ENCODE results near the gene C1orf105. TPM values are rescaled to one million over a fixed set of nuclear protein-coding genes. Genes with fewer than 3 reads are reported as not detected.

Gene C1orf105
- total and polyA plus RNA-seq, 10 of the 15 experiments (the other 5 are each of a cell fraction or from before 2014, with no cell fraction given), result not detected

DNA sequence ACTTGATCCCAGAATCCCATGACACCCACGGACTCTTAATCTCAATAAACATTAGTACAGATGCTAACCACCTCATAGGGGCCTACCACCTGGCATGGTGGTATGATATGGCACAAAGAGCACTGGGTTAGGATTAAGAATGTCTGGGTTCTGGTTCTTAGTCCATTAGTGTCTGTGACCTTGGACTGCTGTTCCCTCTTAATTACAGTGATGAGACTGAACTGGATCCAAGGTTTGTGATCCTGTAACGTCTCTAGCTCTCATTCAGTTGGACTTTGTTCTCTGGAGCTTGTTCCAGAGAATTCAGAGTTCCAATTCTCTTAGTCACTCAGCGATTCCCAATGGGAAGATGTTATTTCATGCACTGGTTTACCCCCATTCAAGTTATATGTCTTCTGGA is 47.0 kb downstream of the C1orf105 start:
- H3K4me3 ChIP-seq, result no peak overlapping the region
- H3K9me3 ChIP-seq (replicated peaks; ENCODE audit: control insufficient read depth, insufficient read depth, low read length), result no peaks in the 10 kb centered on the region
- no peak overlapping the region for H2AFZ ChIP-seq (ENCODE audit: control insufficient read depth, low read depth, low read length)
- in situ Hi-C loops (cut with MboI), result no loop called here
- no TSS peak for BruUV-seq (replicated peaks)
- DNase-seq (ENCODE audit: low read depth, low spot score) (no peak), FAIRE-seq (no peak), ATAC-seq (no peak)
- H3K79me2 ChIP-seq (ENCODE audit: control insufficient read depth, insufficient read depth, low read length), result no peaks in the 10 kb centered on the region
- H3K9ac ChIP-seq (ENCODE audit: control insufficient read depth, insufficient read depth, low read length), result no peak overlapping the region
- no peaks in the 10 kb centered on the region; a peak in 2 of 4 replicates for H3K27me3 ChIP-seq (replicated peaks in 1 of 2; ENCODE audit: control insufficient read depth in 2 of 2, insufficient read depth in 2 of 2, low read length in 1 of 2)
- POLR2A ChIA-PET, result interaction anchor here (0.6 kb wide), 1 partner anchor 656 kb away, joined by 4 read pairs; no protein-coding TSS in a partner anchor
- no peaks in the 10 kb centered on the region for H3K36me3 ChIP-seq (ENCODE audit: control insufficient read depth in 2 of 2, insufficient read depth in 2 of 2, low read length in 1 of 2)
- SMC1A ChIA-PET (ENCODE audit: uncharacterized antibody, unreplicated experiment), result no interaction called here
- CTCF ChIA-PET, result interaction anchor here (1.0 to 2.1 kb wide), 2 partner anchors 16 to 252 kb away, joined by 4 to 6 read pairs; no protein-coding TSS in a partner anchor
- no peaks in the 10 kb centered on the region for H3K4me1 ChIP-seq (ENCODE audit: control insufficient read depth, insufficient read depth, low read length)
- no peak overlapping the region for H3K27ac ChIP-seq (ENCODE audit: control insufficient read depth, insufficient read depth)
- no peaks in the 10 kb centered on the region for H4K20me1 ChIP-seq (ENCODE audit: control insufficient read depth, insufficient read depth)
- no peak for TF ChIP-seq BHLHE40 (IDR thresholded peaks at IDR 0.05; ENCODE audit: borderline replicate concordance in 1 of 2, low read depth in 2 of 2, low read length in 1 of 2)
- TF ChIP-seq TBL1XR1 (IDR thresholded peaks at IDR 0.05; ENCODE audit: low read depth, low read length), result no peak
- no peak for TF ChIP-seq BMI1 (IDR thresholded peaks at IDR 0.05; ENCODE audit: borderline replicate concordance)
- TF ChIP-seq KDM1A (IDR thresholded peaks at IDR 0.05; ENCODE audit: borderline replicate concordance), result no peak
- TF ChIP-seq TCF3 (IDR thresholded peaks at IDR 0.05; ENCODE audit: borderline replicate concordance, insufficient read depth, low read depth, low read length), result no peak
- TF ChIP-seq TCF12 (IDR thresholded peaks at IDR 0.05; ENCODE audit: low read depth, low read length), result no peak
- no peak for TF ChIP-seq POLR2A (IDR thresholded peaks at IDR 0.05; ENCODE audit: low read depth, low read length)
- TF ChIP-seq, protein P1, sequence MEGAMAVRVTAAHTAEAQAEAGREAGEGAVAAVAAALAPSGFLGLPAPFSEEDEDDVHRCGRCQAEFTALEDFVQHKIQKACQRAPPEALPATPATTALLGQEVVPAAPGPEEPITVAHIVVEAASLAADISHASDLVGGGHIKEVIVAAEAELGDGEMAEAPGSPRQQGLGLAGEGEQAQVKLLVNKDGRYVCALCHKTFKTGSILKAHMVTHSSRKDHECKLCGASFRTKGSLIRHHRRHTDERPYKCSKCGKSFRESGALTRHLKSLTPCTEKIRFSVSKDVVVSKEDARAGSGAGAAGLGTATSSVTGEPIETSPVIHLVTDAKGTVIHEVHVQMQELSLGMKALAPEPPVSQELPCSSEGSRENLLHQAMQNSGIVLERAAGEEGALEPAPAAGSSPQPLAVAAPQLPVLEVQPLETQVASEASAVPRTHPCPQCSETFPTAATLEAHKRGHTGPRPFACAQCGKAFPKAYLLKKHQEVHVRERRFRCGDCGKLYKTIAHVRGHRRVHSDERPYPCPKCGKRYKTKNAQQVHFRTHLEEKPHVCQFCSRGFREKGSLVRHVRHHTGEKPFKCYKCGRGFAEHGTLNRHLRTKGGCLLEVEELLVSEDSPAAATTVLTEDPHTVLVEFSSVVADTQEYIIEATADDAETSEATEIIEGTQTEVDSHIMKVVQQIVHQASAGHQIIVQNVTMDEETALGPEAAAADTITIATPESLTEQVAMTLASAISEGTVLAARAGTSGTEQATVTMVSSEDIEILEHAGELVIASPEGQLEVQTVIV (IDR thresholded peaks at IDR 0.05; ENCODE audit: borderline replicate concordance, partially characterized antibody), result no peak
- intact Hi-C loops (cut with micrococcal nuclease; ENCODE audit: unreplicated experiment), result no loop called here
- 13% methylated on average over 3 of the region's 3 CpGs for WGBS (ENCODE audit: insufficient coverage, insufficient replicate concordance, low lambda C conversion rate, missing lambda C conversion rate)
- H3K4me2 ChIP-seq (ENCODE audit: control insufficient read depth, insufficient read depth), result no peak overlapping the region
- RAD21 ChIA-PET (ENCODE audit: unreplicated experiment), result no interaction called here

All from GM12878 (cell line).